A549 (cell line): ENCODE results near the gene TXNRD1.

Experiments used
- CEBPB ChIP-seq, 2 experiments: fragments of >200 bp in 1 of 2; sonication (Bioruptor Twin) in 1 of 2; formaldehyde crosslinking in 1 of 2; IDR thresholded peaks; 2 replicates each; pipeline ENCODE4 v1.6.1; 2012 to 2016
- EHF ChIP-seq: fragments of 250-450 bp; sonication (Bioruptor Pico); IDR thresholded peaks from 2 replicates; pipeline ENCODE4 v1.5.0; 2020; ENCODE audit warnings: mild to moderate bottlenecking
- POLR2A ChIP-seq: IDR thresholded peaks from 2 replicates; pipeline ENCODE4 v1.6.1; 2012; ENCODE audit warnings: mild to moderate bottlenecking, low read length
- SREBF2 ChIP-seq: fragments of 450-650 bp; IDR thresholded peaks from 2 replicates; pipeline ENCODE4 v1.6.1; 2014; ENCODE audit warnings: mild to moderate bottlenecking, moderate library complexity
- TF ChIP-seq, protein P1 (sequence below): IDR thresholded peaks from 2 replicates; pipeline ENCODE4 v1.6.1; 2012
- TF ChIP-seq, protein P2 (sequence below): fragments of >200 bp; sonication (Bioruptor Twin); formaldehyde crosslinking; IDR thresholded peaks from 3 replicates; pipeline ENCODE4 v1.5.1; 2016
- TF ChIP-seq, protein P3 (sequence below): fragments of 200-600 bp; sonication (generic); IDR thresholded peaks from 2 replicates; pipeline ENCODE4 v1.6.1; 2016; ENCODE audit warnings: antibody characterized with exemption, mild to moderate bottlenecking, moderate library complexity

DNA sequence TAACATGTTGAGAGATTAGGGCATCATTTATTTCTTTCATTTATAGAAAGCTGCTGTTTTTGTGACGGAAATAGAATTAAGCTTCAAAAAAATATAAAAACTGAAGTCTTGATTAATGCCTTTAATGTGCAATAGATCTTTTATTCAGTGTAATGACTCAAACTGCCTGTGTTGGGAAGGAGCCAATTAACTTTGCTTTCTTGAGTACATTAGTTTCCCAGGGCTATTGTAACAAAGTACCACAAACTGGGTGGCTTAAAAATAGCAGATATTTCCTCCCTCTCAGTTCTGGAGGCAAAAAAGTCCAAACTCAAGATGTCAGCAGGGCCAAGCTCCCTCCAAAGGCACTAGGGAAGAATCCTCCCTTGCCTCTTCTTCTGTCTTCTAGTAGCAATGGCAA is 124.6 kb downstream of the TXNRD1 start:
- TF ChIP-seq, protein P1, sequence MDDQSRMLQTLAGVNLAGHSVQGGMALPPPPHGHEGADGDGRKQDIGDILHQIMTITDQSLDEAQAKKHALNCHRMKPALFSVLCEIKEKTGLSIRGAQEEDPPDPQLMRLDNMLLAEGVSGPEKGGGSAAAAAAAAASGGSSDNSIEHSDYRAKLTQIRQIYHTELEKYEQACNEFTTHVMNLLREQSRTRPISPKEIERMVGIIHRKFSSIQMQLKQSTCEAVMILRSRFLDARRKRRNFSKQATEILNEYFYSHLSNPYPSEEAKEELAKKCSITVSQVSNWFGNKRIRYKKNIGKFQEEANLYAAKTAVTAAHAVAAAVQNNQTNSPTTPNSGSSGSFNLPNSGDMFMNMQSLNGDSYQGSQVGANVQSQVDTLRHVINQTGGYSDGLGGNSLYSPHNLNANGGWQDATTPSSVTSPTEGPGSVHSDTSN, result no peak
- no peak for TF ChIP-seq EHF
- TF ChIP-seq, protein P2, sequence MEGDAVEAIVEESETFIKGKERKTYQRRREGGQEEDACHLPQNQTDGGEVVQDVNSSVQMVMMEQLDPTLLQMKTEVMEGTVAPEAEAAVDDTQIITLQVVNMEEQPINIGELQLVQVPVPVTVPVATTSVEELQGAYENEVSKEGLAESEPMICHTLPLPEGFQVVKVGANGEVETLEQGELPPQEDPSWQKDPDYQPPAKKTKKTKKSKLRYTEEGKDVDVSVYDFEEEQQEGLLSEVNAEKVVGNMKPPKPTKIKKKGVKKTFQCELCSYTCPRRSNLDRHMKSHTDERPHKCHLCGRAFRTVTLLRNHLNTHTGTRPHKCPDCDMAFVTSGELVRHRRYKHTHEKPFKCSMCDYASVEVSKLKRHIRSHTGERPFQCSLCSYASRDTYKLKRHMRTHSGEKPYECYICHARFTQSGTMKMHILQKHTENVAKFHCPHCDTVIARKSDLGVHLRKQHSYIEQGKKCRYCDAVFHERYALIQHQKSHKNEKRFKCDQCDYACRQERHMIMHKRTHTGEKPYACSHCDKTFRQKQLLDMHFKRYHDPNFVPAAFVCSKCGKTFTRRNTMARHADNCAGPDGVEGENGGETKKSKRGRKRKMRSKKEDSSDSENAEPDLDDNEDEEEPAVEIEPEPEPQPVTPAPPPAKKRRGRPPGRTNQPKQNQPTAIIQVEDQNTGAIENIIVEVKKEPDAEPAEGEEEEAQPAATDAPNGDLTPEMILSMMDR, result no peak
- TF ChIP-seq, protein P3, sequence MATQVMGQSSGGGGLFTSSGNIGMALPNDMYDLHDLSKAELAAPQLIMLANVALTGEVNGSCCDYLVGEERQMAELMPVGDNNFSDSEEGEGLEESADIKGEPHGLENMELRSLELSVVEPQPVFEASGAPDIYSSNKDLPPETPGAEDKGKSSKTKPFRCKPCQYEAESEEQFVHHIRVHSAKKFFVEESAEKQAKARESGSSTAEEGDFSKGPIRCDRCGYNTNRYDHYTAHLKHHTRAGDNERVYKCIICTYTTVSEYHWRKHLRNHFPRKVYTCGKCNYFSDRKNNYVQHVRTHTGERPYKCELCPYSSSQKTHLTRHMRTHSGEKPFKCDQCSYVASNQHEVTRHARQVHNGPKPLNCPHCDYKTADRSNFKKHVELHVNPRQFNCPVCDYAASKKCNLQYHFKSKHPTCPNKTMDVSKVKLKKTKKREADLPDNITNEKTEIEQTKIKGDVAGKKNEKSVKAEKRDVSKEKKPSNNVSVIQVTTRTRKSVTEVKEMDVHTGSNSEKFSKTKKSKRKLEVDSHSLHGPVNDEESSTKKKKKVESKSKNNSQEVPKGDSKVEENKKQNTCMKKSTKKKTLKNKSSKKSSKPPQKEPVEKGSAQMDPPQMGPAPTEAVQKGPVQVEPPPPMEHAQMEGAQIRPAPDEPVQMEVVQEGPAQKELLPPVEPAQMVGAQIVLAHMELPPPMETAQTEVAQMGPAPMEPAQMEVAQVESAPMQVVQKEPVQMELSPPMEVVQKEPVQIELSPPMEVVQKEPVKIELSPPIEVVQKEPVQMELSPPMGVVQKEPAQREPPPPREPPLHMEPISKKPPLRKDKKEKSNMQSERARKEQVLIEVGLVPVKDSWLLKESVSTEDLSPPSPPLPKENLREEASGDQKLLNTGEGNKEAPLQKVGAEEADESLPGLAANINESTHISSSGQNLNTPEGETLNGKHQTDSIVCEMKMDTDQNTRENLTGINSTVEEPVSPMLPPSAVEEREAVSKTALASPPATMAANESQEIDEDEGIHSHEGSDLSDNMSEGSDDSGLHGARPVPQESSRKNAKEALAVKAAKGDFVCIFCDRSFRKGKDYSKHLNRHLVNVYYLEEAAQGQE, result no peak
- no peak for TF ChIP-seq CEBPB (IDR thresholded peaks at IDR 0.05)
- no peak for TF ChIP-seq POLR2A
- no peak for TF ChIP-seq SREBF2
